Measurements from ENCODE around the gene TRNAU1AP.
"Not testable (repeated sequence)": the region's sequence is repeated elsewhere in the genome, so short reads cannot be mapped to it uniquely, and the experiment has no call there.

GRCh38 chr1:28594686-28595411 lies 42.0 kb downstream of the TRNAU1AP start:
- TF ChIP-seq CBFB (IDR thresholded peaks at IDR 0.05; ENCODE audit: low read depth); ATF2 (IDR thresholded peaks at IDR 0.05; ENCODE audit: low read length); MTA3 (IDR thresholded peaks at IDR 0.05; ENCODE audit: borderline replicate concordance, low read length): not testable (repeated sequence)
- TF ChIP-seq, protein P1, sequence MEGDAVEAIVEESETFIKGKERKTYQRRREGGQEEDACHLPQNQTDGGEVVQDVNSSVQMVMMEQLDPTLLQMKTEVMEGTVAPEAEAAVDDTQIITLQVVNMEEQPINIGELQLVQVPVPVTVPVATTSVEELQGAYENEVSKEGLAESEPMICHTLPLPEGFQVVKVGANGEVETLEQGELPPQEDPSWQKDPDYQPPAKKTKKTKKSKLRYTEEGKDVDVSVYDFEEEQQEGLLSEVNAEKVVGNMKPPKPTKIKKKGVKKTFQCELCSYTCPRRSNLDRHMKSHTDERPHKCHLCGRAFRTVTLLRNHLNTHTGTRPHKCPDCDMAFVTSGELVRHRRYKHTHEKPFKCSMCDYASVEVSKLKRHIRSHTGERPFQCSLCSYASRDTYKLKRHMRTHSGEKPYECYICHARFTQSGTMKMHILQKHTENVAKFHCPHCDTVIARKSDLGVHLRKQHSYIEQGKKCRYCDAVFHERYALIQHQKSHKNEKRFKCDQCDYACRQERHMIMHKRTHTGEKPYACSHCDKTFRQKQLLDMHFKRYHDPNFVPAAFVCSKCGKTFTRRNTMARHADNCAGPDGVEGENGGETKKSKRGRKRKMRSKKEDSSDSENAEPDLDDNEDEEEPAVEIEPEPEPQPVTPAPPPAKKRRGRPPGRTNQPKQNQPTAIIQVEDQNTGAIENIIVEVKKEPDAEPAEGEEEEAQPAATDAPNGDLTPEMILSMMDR (IDR thresholded peaks at IDR 0.05 in 2 of 3, conservative IDR thresholded peaks at IDR 0.05 in 1 of 3; ENCODE audit: control insufficient read depth in 2 of 3, extremely low read depth in 1 of 3, insufficient read depth in 1 of 3, low read depth in 3 of 3, low read length in 3 of 3), result not testable (repeated sequence)

Data from GM12878 (cell line).